HG02885 (cell line): ENCODE results near the gene STK31.
"Not testable (repeated sequence)": the region's sequence is repeated elsewhere in the genome, so short reads cannot be mapped to it uniquely, and the experiment has no call there.

Source experiments
- ATAC-seq: cut with Tn5 transposase; IDR thresholded peaks from one replicate; pipeline ENCODE4 v1.9.1; 2021; ENCODE audit warnings: mild to moderate bottlenecking; ENCODE audit not compliant: unreplicated experiment, poor library complexity

The STK31 gene

DNA sequence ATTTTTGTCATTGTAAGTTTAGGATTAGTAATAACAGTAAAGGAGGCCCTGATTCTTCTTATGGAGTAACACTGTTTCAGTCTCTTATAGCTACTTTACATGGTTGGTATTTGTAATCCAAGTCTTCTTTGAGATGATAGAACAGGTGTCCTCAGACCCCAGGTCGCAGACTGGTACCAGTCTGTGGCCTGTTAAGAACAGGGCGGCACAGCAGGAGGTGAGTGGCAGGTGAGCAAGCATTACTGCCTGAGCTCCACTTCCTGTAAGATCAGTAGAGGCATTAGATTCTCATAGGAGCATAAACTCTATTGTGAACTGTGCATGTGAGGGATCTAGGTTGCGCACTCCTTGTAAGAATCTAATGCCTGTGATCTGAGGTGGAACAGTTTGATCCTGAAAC, 77.3 kb downstream of the STK31 start:
- ATAC-seq = no peak

DNA sequence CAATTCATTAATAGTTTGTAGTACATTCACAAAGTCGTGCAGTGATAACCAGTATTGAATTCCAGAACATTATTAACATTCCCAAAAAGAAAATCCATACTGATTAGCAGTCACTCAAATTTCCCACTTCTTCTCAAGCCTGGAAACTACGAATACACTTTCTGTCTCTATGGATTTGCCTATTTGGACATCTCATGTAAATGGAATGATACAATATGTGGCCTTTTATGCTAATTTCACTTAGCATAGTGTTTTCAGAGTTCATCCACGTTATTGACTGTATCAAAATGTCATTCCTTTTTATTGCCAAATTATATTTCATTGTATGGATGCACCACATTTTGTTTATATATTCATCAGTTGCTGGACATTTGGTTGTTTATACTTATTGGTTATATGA, 78.8 kb downstream of the STK31 start:
- ATAC-seq = no peak

DNA sequence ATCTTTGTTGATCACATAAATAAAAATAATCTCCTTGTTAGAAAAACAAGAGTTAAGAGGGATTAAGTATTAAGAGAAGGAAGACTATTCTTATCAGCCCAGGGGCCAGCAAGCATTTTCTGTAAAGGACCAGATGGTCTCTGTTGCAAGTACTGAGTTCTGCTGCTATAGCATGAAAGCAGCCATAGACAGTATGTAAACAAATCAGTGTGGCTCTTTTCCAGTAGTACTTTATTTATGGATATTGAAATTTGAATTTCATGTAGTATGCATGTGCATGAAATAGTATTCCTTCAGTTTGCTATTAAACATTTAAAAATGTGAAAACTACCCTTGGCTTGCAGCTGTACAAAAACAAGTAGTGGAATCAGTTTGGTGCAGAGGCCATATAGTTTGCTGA, 81.7 kb downstream of the STK31 start:
- ATAC-seq = no peak

DNA sequence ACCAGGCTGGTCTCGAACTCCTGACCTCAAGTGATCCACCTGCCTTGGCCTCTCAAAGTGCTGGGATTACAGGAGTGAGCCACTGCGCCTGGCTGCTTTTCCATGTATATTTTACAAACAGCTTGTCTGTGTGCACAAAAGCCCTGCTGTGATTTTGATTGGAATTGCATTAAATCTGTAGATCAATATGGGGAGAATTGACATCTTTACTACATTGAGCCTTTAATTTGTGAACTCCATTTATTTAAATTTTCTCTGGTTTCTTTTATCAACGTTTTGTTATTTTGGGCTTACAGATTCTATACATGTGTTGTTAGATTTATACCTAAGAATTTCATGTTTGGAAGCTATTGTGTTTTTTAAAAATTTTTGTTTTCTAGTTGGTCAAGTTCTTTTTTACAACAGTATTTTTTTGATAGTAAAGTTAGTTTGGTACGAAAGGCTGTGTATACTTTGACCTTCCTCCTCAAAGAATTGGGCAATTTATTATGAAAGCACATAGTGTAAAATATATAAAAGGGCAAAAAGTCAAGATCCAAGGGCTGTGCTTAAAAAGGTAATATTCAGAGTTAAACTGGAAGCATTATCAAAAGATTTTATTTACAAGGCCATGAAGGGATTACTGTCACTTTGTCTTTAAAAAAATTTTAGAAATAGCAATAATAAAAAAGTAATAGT, 92.8 kb downstream of the STK31 start:
- ATAC-seq = no peak

DNA sequence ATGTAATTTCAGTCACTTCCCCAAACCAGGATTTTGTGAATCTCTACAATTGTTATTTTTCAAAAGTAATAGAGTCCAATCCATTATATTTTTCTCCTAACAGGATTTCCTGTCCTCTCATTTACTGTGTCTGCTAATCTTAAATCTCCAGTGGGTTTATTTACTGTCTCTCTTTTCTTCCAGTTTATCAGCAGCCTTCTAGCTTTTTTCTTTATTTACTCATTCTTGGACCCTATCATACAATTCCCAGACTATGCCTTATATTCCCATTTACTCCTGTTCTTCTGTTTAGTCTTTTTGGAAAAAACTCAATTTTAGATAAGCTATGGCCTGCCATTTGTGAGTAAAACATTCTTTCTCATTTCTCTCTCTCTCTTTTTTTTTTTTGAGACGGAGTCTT, 94.7 kb downstream of the STK31 start:
- ATAC-seq = no peak

DNA sequence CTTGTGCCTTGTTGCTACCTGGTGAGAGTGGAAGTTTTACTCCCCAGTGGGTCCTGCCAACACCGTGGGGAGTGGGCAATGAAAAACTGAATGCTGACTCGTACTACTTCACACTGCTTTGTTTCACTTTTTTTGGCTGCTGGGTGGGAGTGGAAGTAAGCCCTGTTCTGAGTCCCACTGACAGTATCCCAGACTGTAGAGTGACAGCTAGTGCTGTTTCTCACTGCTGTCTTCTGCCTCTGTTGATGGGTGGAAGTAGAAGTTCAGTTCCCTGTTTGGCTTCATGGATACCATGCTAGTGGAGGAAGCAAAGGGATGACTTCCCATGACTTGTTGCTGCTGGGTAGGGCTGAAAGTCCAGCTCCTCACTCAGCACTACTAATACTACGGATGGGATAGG, 98.4 kb downstream of the STK31 start:
- no peak for ATAC-seq

DNA sequence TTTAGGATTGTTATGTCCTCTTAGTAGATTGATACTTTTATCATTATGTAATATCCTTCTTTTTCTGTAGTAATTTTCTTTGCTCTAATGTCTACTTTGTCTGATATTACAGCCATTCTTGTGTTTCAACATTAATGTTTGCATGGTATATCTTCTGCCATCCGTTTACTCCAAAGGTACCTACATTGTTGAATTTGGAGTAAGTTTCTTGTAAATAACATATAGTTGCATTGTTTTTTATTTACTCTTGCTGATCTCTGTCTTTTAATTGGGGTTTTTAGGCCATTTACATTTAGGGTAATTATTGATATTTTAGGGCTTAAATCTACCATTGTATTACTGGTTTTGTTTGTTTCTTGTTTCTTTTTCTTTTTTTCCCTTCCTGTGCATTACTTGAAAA, 100.1 kb downstream of the STK31 start:
- no peak for ATAC-seq

DNA sequence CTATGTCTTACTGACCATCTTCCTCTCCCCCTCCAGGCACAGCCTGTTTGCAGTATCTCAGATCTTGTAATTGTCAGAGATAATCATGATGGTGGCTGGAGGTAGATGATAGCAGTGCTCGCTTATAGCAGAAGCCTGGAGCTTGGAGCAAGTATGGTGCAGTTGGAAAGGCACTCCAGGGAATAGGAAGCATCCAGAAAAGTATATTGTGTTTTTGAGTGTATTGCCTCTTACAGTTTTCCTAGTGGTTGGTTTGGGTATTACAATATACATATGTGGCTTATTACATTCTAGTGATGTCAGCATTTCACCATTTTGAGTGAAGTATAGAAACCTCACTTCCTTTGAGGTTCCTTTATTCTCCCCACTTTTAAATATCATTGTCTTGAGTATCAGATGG, 101.5 kb downstream of the STK31 start:
- ATAC-seq = no peak

DNA sequence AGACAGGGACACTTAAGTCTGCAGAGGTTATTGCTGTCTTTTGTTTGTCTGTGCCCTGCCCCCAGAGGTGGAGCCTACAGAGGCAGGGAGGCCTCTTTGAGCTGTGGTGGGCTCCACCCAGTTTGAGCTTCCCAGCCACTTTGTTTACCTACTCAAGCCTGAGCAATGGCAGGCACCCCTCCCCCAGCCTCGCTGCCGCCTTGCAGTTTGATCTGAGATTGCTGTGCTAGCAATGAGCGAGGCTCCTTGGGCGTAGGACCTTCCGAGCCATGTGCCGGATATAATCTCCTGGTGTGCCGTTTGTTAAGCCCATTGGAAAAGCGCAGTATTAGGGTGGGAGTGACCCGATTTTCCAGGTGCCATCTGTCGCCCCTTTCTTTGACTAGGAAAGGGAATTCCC, 118.1 kb downstream of the STK31 start:
- ATAC-seq = not testable (repeated sequence)

DNA sequence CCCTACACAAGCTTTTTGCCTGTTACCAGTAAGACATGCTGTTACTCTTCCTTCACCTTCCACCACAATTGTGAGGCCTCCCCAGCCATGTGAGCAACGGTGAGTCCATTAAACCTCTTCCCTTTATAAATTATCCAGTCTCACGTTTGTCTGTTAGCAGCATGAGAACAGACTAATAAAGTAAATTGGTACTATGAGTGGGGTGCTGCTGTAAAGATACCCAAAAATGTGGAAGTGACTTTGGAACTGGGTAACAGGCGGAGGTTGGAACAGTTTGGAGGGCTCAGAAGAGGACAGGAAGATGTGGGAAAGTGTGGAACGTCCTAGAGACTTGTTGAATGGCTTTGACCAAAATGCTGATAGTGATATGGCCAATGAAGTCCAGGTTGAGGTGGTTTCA, 122.7 kb downstream of the STK31 start:
- not testable (repeated sequence) for ATAC-seq

DNA sequence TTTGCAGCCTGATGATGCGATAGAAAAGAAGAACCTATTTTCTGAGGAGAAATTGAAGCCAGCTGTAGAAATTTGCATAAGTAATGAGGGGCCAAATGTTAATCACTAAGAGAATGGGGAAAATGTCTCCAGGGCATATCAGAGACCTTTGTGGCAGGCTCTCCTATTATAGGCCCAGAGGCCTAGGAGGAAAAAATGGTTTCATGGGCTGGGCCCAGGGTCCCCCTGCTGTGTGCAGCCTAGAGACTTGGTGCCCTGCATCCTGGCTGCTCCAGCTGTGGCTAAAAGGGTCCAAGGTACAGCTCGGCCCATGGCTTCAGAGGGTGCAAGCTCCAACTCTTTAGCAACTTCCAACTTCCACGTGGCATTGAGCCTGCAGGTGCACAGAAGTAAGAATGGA, 123.4 kb downstream of the STK31 start:
- ATAC-seq = no peak

DNA sequence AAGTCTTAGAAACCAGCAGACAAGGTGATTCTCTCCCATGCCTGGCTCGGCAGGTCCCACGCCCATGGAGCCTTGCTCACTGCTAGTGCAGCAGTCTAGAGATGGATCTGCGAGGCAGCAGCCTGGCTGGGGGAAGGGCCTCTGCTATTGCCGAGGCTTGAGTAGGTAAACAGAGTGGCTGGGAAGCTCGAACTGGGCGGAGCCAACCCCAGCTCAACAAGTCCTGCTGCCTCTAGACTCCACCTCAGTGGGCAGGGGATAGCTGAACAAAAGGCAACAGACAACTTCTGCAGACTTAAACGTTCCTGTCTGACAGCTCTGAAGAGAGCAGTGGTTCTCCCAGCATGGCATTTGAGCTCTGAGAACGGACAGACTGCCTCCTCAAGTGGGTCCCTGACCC, 134.8 kb downstream of the STK31 start:
- ATAC-seq = not testable (repeated sequence)

DNA sequence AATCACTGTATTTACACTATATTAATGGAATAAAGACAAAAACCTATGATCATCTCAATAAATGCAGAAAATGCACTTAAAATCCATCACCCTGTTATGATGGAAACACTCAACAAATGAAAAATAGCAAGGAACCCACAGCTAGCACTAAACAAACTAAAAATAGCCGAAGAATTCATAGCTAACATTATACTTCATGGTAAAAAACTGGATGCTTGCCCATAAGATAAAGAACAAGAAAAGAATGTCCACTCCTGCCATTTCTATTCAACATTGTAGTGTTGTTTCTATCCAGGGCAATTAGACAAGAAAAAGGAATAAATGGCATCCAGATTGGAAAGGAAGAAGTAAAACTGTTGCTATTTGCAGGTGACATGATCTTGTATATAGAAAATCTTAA, 142.1 kb downstream of the STK31 start:
- ATAC-seq = no peak

DNA sequence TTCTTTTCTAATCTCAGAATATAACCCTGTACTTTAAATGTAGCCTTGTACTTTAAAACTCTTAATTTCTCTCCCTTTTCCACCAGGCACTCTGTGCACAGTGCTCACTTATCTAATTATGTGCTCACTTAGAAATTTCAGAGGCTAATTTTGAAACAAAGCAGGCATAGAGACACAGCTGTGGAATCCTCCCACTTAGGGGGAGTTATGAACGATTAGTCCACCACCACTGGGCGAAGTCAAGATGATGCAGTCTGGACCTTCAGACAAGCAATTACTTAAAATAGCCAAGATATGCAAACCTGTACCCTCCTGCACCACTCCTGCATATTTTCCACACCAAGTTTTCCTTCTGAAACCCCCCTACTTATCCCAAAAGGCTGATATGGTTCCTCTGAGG, 143.0 kb downstream of the STK31 start:
- ATAC-seq = no peak

DNA sequence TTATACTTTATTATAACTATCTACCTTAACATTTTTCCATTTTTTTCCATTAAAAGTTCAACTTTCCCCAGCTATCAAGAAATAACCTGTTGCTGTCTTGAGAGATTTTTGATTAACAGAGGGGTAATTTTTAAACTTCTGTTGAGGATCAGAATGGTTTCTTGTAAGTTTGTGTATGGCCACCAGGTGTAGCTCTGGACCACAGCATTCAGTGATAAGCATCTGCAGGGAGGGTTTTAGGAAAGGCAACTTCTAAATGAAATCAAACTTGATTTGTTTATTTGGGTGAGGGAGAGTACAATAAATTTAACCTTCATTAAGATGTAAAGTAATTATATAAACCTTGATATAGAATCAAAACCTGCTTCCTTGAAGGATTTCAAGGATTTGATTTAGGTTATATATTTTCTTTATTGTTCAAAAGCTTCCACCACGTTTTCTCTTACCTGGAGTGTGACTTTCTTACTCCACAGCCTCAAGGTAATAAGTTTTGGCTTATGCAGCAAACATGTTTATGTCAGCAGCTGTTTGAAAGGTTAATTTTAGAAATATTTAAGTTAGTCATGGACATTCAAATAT, 153.3 kb downstream of the STK31 start:
- no peak for ATAC-seq

DNA sequence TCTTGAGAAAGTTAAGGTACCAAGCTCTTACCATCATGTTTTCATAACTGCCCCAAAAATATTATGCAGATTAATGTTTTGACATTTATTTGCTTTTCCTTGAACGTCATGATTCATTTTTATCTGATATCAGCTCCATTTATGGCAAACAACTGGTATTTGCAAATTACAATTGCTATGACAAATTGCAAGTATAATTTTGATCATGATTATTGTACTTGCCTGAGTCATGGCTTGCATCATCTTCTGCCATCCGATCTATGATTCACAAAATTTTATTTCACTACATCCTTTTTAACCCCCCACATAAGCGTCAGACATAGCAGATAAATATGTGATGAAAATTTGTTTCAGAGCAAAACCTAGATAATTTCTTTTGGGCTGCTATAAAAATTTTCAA, 155.0 kb downstream of the STK31 start:
- no peak for ATAC-seq

DNA sequence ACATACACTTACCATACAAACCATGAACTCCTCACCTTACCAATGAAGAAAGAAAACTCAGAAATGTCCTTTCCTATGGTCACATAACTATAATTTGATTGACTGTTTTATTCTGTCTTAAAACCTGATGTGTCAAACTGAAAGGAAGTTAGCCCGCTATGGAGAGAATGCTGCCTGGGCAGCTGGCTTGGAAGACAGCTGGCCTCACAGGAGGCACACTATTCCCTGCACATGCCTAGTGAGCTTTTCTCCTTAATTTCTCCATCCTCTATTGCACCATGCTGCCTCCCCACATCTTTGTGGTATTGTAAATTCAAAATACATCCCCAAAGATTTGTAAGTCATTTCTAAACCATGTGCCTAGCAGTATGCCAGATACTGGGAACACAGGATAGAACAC, 163.3 kb downstream of the STK31 start:
- no peak for ATAC-seq

DNA sequence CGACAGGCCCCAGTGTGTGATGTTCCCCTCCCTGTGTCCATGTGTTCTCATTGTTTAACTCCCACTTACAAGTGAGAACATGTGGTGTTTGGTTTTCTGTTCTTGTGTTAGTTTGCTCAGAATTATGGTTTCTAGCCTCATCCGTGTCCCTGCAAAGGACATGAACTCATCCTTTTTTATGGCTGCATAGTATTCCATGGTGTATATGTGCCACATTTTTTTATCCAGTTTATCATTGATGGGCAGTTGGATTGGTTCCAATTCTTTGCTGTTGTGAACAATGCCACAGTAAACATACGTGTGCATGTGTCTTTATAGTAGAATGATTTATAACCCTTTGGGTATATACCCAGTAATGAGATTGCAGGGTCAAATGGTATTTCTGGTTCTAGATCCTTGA, 166.5 kb downstream of the STK31 start:
- ATAC-seq = not testable (repeated sequence)
